Esophagus squamous epithelium (tissue), 5 donors: ENCODE data around the gene GJA3. TPM values are rescaled to one million over a fixed set of nuclear protein-coding genes. Genes with fewer than 3 reads are reported as not detected.

ENCODE experiments used
- DNase-seq: peaks from one replicate; lab custom pipeline; 2025; lab: John Stamatoyannopoulos, UW
- H3K27ac ChIP-seq, 4 donors: fragments of 200-600 bp; sonication (generic); one replicate each; pipeline ENCODE4 v1.5.1; 2016 to 2019; ENCODE audit warnings: mild to moderate bottlenecking in 1 of 4
- H3K27me3 ChIP-seq, 4 donors: fragments of 200-600 bp; sonication (generic); 1 replicate in 3 of 4; 2 replicates in 1 of 4; pipeline versions ENCODE4 v1.5.1 to v1.6.0; 2017 to 2021; ENCODE audit warnings: antibody characterized with exemption in 1 of 4
- H3K36me3 ChIP-seq, 3 donors: fragments of 200-600 bp; sonication (generic); one replicate each; pipeline ENCODE4 v1.5.1; 2016 to 2019
- H3K4me1 ChIP-seq, 3 donors: fragments of 200-600 bp; sonication (generic); one replicate each; pipeline ENCODE4 v1.5.1; 2017 to 2019
- H3K4me3 ChIP-seq, 4 donors: fragments of 200-600 bp; sonication (generic); 1 replicate in 3 of 4; 2 replicates in 1 of 4; pipeline ENCODE4 v1.5.1; 2016 to 2019; ENCODE audit warnings: mild to moderate bottlenecking in 2 of 4, moderate library complexity in 1 of 4
- H3K9me3 ChIP-seq, 3 donors: fragments of 200-600 bp; sonication (generic); one replicate each; pipeline ENCODE4 v1.5.1; 2016 to 2019
- CTCF ChIP-seq, 6 experiments: fragments of 450-650 bp in 4 of 6; fragments of 200-600 bp in 2 of 6; sonication (generic) in 2 of 6; IDR thresholded peaks; one replicate each; pipeline ENCODE4 v1.5.1; 2016 to 2019; ENCODE audit warnings: antibody characterized with exemption in 6 of 6, mild to moderate bottlenecking in 4 of 6, moderate library complexity in 4 of 6
- POLR2A ChIP-seq, 4 donors: fragments of 450-650 bp; IDR thresholded peaks; one replicate each; pipeline ENCODE4 v1.6.1; 2017; ENCODE audit warnings: antibody characterized with exemption in 4 of 4, mild to moderate bottlenecking in 4 of 4, moderate library complexity in 3 of 4
- WGBS, 2 donors: methylation state at CpG; one replicate each; pipeline ENCODE4 v1.1.5; 2018; 5-methylcytosine and 5-hydroxymethylcytosine counted together
- intact Hi-C: fragments of 100-400 bp; cut with DNase I; formaldehyde crosslinking; loops from one replicate; pipeline ENCODE4 v1.15.0; 2022
- total RNA-seq, 4 donors: library from RNA; depleted of rRNA; stranded (reverse); fragments of >200 nt; gene quantifications; one replicate each; pipeline ENCODE4 v1.1.0, GENCODE V29; 2016
- donor health status: DM: yes; HTN: yes; CAD: no.

The GJA3 gene
- total RNA-seq, 4 donors from 2014 or later, result 0.45 to 1.3 (median 1.00) TPM

DNA sequence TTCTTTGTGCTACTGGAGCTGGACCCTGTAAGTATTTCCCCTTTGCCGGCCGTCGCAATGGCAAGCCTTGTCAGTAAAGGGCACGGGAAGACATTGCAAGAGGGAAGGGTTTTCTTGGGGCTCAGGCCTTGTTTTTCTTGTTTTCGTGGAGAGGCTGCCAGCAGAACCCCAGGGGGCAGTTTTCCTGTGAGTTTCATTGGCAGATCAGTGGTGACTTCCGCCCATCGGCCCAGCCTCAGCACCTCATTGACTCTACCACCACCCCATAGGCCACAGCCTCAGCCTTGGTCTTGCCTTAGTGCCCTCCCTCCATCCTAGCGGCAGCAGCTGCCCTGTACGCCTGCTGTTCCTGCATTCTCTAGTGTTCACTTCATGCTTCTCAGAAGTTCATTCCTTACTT is 61.5 kb downstream of the GJA3 start:
- DNase-seq, result no peak
- Histone ChIP-seq H3K9me3 (no peaks in the 10 kb centered on the region), H3K4me3 (no peak overlapping the region), H3K27me3 (peaks cover 0 to 39% (median 0%) of the 10 kb centered on the region in 4 donors), H3K4me1 (peaks cover 0 to 17% (median 0%) of the 10 kb centered on the region in 3 donors), H3K36me3 (no peaks in the 10 kb centered on the region), H3K27ac (no peak overlapping the region)
- no peak for TF ChIP-seq POLR2A (IDR thresholded peaks at IDR 0.05)
- no peak for TF ChIP-seq CTCF (IDR thresholded peaks at IDR 0.05)
- intact Hi-C loops, result no loop called here
- 78 to 82% methylated on average over 5 to 8 of the region's 9 CpGs for WGBS, 2 donors

GRCh38 chr13:20093951-20094350 is 66.9 kb downstream of the GJA3 start:
- peaks cover 0 to 5% (median 0%) of the 10 kb centered on the region in 4 donors for H3K27me3 ChIP-seq
- no peak overlapping the region for H3K27ac ChIP-seq
- H3K4me3 ChIP-seq, result no peak overlapping the region
- intact Hi-C loops, result no loop called here
- H3K9me3 ChIP-seq, result no peaks in the 10 kb centered on the region
- TF ChIP-seq POLR2A (IDR thresholded peaks at IDR 0.05) (no peak), CTCF (IDR thresholded peaks at IDR 0.05) (no peak)
- WGBS, 2 donors, result 55 to 67% methylated on average over 6 of the region's 6 CpGs
- no peaks in the 10 kb centered on the region for H3K36me3 ChIP-seq
- no peaks in the 10 kb centered on the region for H3K4me1 ChIP-seq
- no peak for DNase-seq

DNA sequence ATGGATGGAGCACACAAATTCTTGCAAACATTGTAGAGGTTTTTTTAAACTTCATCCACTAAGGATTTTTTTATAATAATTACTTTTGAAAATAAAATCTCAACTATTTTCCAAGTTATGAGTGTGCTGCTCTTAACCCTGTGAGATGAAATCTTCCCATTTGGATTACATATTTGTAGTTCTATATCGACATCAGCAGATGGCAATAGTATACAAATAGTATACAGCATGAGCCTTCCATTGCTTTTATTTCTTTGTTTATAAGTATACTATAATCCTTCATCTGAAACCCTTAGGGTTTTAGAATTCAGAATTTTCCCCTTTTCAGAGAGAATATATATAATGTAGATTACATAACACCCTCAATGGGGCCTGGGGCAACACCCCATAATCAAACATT is 70.5 kb downstream of the GJA3 start:
- 41 to 42% methylated on average over 1 of the region's 1 CpG for WGBS, 2 donors
- TF ChIP-seq POLR2A (IDR thresholded peaks at IDR 0.05) (no peak), CTCF (IDR thresholded peaks at IDR 0.05) (no peak)
- Histone ChIP-seq H3K36me3 (peaks cover 0 to 26% (median 4%) of the 10 kb centered on the region in 3 donors), H3K27ac (no peak overlapping the region), H3K4me1 (no peaks in the 10 kb centered on the region), H3K27me3 (no peaks in the 10 kb centered on the region), H3K9me3 (no peaks in the 10 kb centered on the region), H3K4me3 (no peak overlapping the region)
- intact Hi-C loops, result no loop called here
- no peak for DNase-seq

Other genes starting within 250 kb of the GJA3 start
- gene ZMYM2, start 202.3 kb downstream of the GJA3 start, total RNA-seq, result 10 to 100 TPM; 36.4 to 76.5 (median 46.9) TPM
- gene GJB2, start 31.9 kb upstream of the GJA3 start, total RNA-seq, result 1,000 to 10,000 TPM in 2 of 4 donors, 100 to 1,000 TPM in 2; 301 to 1,758 (median 1,011) TPM
- 100 to 1,000 TPM; 147 to 460 (median 386) TPM for gene GJB6, start 71.3 kb upstream of the GJA3 start, total RNA-seq